ENCODE measurements around the gene PSRC1. TPM values are rescaled to one million over a fixed set of nuclear protein-coding genes. Genes with fewer than 3 reads are reported as not detected.

PSRC1 gene
- total RNA-seq, 1 experiment from 2014 or later = 21.3 TPM

GRCh38 chr1:109248797-109249629, 33.9 kb downstream of the PSRC1 start, which contains the start of gene CELSR2:
TSS of gene CELSR2 (plus strand) at chr1:109249539. CDS start at chr1:109250080, 541 bp downstream.
- peaks cover 10% of the 10 kb centered on the region for H3K27me3 Mint-ChIP-seq (ENCODE audit: unreplicated experiment)
- H3K27ac Mint-ChIP-seq (ENCODE audit: unreplicated experiment) = no peak within 1 kb of the TSS
- no peaks in the 10 kb centered on the region for H3K9me3 Mint-ChIP-seq (ENCODE audit: low read depth, unreplicated experiment)
- intact Hi-C loops (cut with micrococcal nuclease; ENCODE audit: unreplicated experiment) = no loop called here
- H3K36me3 Mint-ChIP-seq (ENCODE audit: insufficient read depth, unreplicated experiment) = no peaks in the 10 kb centered on the region
- peak within 1 kb of the TSS; percentile 37 for H3K4me3 Mint-ChIP-seq (ENCODE audit: low read depth, unreplicated experiment)
- DNase-seq = peak; percentile 60
- CTCF ChIA-PET = no interaction called here
- TF ChIP-seq CTCF (IDR thresholded peaks at IDR 0.05; ENCODE audit: unreplicated experiment) = no peak
- H3K4me1 Mint-ChIP-seq (ENCODE audit: low read depth, unreplicated experiment) = no peaks in the 10 kb centered on the region
- BruUV-seq (replicated peaks) = no TSS peak

- no peaks in the 10 kb centered on the region for H3K9me3 Mint-ChIP-seq (ENCODE audit: low read depth, unreplicated experiment)
- H3K27me3 Mint-ChIP-seq (ENCODE audit: unreplicated experiment) = peaks cover 10% of the 10 kb centered on the region
- no peaks in the 10 kb centered on the region for H3K36me3 Mint-ChIP-seq (ENCODE audit: insufficient read depth, unreplicated experiment)
- no peak overlapping the region for H3K27ac Mint-ChIP-seq (ENCODE audit: unreplicated experiment)
- H3K4me3 Mint-ChIP-seq (ENCODE audit: low read depth, unreplicated experiment) = no peak overlapping the region
- no TSS peak for BruUV-seq (replicated peaks)
- TF ChIP-seq CTCF (IDR thresholded peaks at IDR 0.05; ENCODE audit: unreplicated experiment) = no peak
- no peak for DNase-seq
- CTCF ChIA-PET = no interaction called here
- H3K4me1 Mint-ChIP-seq (ENCODE audit: low read depth, unreplicated experiment) = no peaks in the 10 kb centered on the region
- intact Hi-C loops (cut with micrococcal nuclease; ENCODE audit: unreplicated experiment) = no loop called here
These were observed 34.5 kb downstream of the PSRC1 start for GRCh38 chr1:109248444-109248796.

- Mint-ChIP-seq H3K27ac (ENCODE audit: unreplicated experiment) (no peak overlapping the region), H3K4me1 (ENCODE audit: low read depth, unreplicated experiment) (no peaks in the 10 kb centered on the region), H3K9me3 (ENCODE audit: low read depth, unreplicated experiment) (no peaks in the 10 kb centered on the region), H3K36me3 (ENCODE audit: insufficient read depth, unreplicated experiment) (peaks cover 3% of the 10 kb centered on the region), H3K27me3 (ENCODE audit: unreplicated experiment) (peaks cover 15% of the 10 kb centered on the region), H3K4me3 (ENCODE audit: low read depth, unreplicated experiment) (no peak overlapping the region)
- intact Hi-C loops (cut with micrococcal nuclease; ENCODE audit: unreplicated experiment) = no loop called here
- DNase-seq = no peak
- BruUV-seq (replicated peaks) = no TSS peak
- CTCF ChIA-PET = no interaction called here
- TF ChIP-seq CTCF (IDR thresholded peaks at IDR 0.05; ENCODE audit: unreplicated experiment) = no peak
These were observed 35.3 kb downstream of the PSRC1 start for GRCh38 chr1:109247401-109248365.

- BruUV-seq (replicated peaks) = no TSS peak
- no peak overlapping the region for H3K4me3 Mint-ChIP-seq (ENCODE audit: low read depth, unreplicated experiment)
- TF ChIP-seq CTCF (IDR thresholded peaks at IDR 0.05; ENCODE audit: unreplicated experiment) = no peak
- peaks cover 26% of the 10 kb centered on the region for H3K27me3 Mint-ChIP-seq (ENCODE audit: unreplicated experiment)
- intact Hi-C loops (cut with micrococcal nuclease; ENCODE audit: unreplicated experiment) = no loop called here
- H3K27ac Mint-ChIP-seq (ENCODE audit: unreplicated experiment) = no peak overlapping the region
- CTCF ChIA-PET = interaction anchor here (0.6 kb wide), 1 partner anchor 439 kb away, joined by 3 read pairs; no protein-coding TSS in a partner anchor
- H3K36me3 Mint-ChIP-seq (ENCODE audit: insufficient read depth, unreplicated experiment) = peaks cover 18% of the 10 kb centered on the region
- no peaks in the 10 kb centered on the region for H3K9me3 Mint-ChIP-seq (ENCODE audit: low read depth, unreplicated experiment)
- H3K4me1 Mint-ChIP-seq (ENCODE audit: low read depth, unreplicated experiment) = no peaks in the 10 kb centered on the region
- no peak for DNase-seq
These were observed 36.8 kb downstream of the PSRC1 start for GRCh38 chr1:109246141-109246551.

All from Calu3 (cell line).